Measurements from ENCODE around the gene BEND5.

DNA sequence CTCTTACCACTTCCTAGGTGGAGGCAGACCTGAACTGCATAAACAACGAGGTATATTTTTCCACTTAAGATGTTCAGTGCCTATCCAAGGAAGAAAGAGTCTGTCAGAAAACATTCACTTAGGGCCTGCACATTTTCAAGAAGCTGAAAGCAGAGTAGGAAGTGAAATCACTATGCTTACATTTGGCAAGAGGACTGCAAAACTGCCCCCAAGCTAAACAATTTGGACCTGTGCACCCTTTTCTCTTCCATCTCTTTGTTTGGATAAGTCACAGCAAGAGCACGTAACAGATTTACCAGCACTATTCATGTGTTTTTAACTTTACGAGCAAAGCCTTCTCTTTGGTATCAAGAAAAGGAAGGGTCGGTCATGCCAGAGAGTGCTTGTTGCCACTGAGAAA lies 13.2 kb upstream of the BEND5 start:
- TF ChIP-seq POLR2AphosphoS5 (IDR thresholded peaks at IDR 0.05; ENCODE audit: low read depth, low read length), result no peak
- no peak for TF ChIP-seq ZNF766 (CRISPR knock-in tag; IDR thresholded peaks at IDR 0.05; ENCODE audit: borderline replicate concordance)
- no peak for TF ChIP-seq FOXP1 (IDR thresholded peaks at IDR 0.05)
- no peak for TF ChIP-seq FOXP1 (CRISPR knock-in tag; IDR thresholded peaks at IDR 0.05)
- TF ChIP-seq GABPA (IDR thresholded peaks at IDR 0.05; ENCODE audit: low read depth, low read length), result no peak
- TF ChIP-seq GABPA (CRISPR knock-in tag; IDR thresholded peaks at IDR 0.05; ENCODE audit: low read depth), result no peak
- TF ChIP-seq EHMT2 (IDR thresholded peaks at IDR 0.05; ENCODE audit: borderline replicate concordance, low read depth, low read length), result no peak
- TF ChIP-seq, protein P1, sequence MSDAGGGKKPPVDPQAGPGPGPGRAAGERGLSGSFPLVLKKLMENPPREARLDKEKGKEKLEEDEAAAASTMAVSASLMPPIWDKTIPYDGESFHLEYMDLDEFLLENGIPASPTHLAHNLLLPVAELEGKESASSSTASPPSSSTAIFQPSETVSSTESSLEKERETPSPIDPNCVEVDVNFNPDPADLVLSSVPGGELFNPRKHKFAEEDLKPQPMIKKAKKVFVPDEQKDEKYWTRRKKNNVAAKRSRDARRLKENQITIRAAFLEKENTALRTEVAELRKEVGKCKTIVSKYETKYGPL (CRISPR knock-in tag; IDR thresholded peaks at IDR 0.05), result no peak
- no peak for TF ChIP-seq CTCF (CRISPR knock-in tag; IDR thresholded peaks at IDR 0.05)
- TF ChIP-seq YEATS4 (CRISPR knock-in tag; IDR thresholded peaks at IDR 0.05; ENCODE audit: borderline replicate concordance), result no peak
- no peak for TF ChIP-seq KDM2A (CRISPR knock-in tag; IDR thresholded peaks at IDR 0.05; ENCODE audit: borderline replicate concordance, low read depth)

Data from HepG2 (cell line).